Measurements from ENCODE around the gene GLB1L2. TPM values are rescaled to one million over a fixed set of nuclear protein-coding genes. Genes with fewer than 3 reads are reported as not detected.

The GLB1L2 gene
- total and polyA plus RNA-seq, 2 of the 13 experiments (the other 11 are each of a cell fraction or from before 2014, with no cell fraction given) = 0.59 to 0.69 TPM

GRCh38 chr11:134291196-134291595 is 40.6 kb upstream of the GLB1L2 start:
- Histone ChIP-seq H3K79me2 (ENCODE audit: insufficient read depth, low read length) (no peaks in the 10 kb centered on the region), H3K4me1 (ENCODE audit: insufficient read depth, low read length) (no peaks in the 10 kb centered on the region), H3K4me3 (replicated peaks in 1 of 3; ENCODE audit: insufficient read depth in 1 of 3, low read depth in 2 of 3, low read length in 3 of 3) (no peak overlapping the region), H3K27me3 (ENCODE audit: control insufficient read depth in 1 of 2, insufficient read depth in 2 of 2, low read length in 2 of 2) (peaks cover 0 to 39% of the 10 kb centered on the region in 2 experiments; a peak in 3 of 5 replicates), H3K4me2 (ENCODE audit: low read depth, low read length) (no peak overlapping the region), H3K9ac (ENCODE audit: insufficient read depth, low read depth, low read length) (no peak overlapping the region), H3K9me3 (ENCODE audit: low read length) (no peaks in the 10 kb centered on the region), H3K36me3 (replicated peaks in 1 of 2; ENCODE audit: control insufficient read depth in 1 of 2, insufficient read depth in 2 of 2, low read length in 2 of 2) (no peaks in the 10 kb centered on the region), H3K27ac (ENCODE audit: extremely low read length, insufficient read depth, low read length) (no peak overlapping the region), H2AFZ (ENCODE audit: low read length) (no peak overlapping the region), H4K20me1 (ENCODE audit: insufficient read depth, low read length) (no peaks in the 10 kb centered on the region)
- FAIRE-seq (no peak), DNase-seq (ENCODE audit: low spot score) (no peak), ATAC-seq (no peak)
- BruUV-seq (replicated peaks) = no TSS peak
- WGBS (ENCODE audit: low lambda C conversion rate) = 49% methylated on average over 6 of the region's 6 CpGs
- POLR2A ChIA-PET = no interaction called here
- TF ChIP-seq GLMP (CRISPR knock-in tag; IDR thresholded peaks at IDR 0.05; ENCODE audit: borderline replicate concordance) = no peak
- no peak for TF ChIP-seq MLX (CRISPR knock-in tag; IDR thresholded peaks at IDR 0.05)
- no peak for TF ChIP-seq HNF4G (IDR thresholded peaks at IDR 0.05; ENCODE audit: borderline replicate concordance, low read depth, low read length)
- no peak for TF ChIP-seq HNF4G (CRISPR knock-in tag; IDR thresholded peaks at IDR 0.05; ENCODE audit: borderline replicate concordance, low read depth)
- TF ChIP-seq ZBTB8A (CRISPR knock-in tag; IDR thresholded peaks at IDR 0.05; ENCODE audit: borderline replicate concordance, low read depth) = no peak
- TF ChIP-seq ZHX1 (CRISPR knock-in tag; IDR thresholded peaks at IDR 0.05; ENCODE audit: low read depth) = no peak
- TF ChIP-seq ZNF562 (CRISPR knock-in tag; IDR thresholded peaks at IDR 0.05; ENCODE audit: borderline replicate concordance) = no peak
- TF ChIP-seq PAX8 (CRISPR knock-in tag; IDR thresholded peaks at IDR 0.05; ENCODE audit: borderline replicate concordance) = no peak
- no peak for TF ChIP-seq RBAK (CRISPR knock-in tag; IDR thresholded peaks at IDR 0.05)
- TF ChIP-seq DZIP1 (CRISPR knock-in tag; IDR thresholded peaks at IDR 0.05) = no peak
- no peak for TF ChIP-seq ZFP36L2 (CRISPR knock-in tag; IDR thresholded peaks at IDR 0.05)
- no peak for TF ChIP-seq MTF2 (CRISPR knock-in tag; IDR thresholded peaks at IDR 0.05; ENCODE audit: borderline replicate concordance)
- CTCF ChIA-PET (ENCODE audit: low intra/inter-chr PET ratio, low total read pairs) = no interaction called here
- in situ Hi-C loops (cut with HindIII; ENCODE audit: extremely low pct_ligation_motif_present, low pct_unique_long_range_greater_than_20kb) (no loop called here), intact Hi-C loops (cut with micrococcal nuclease; ENCODE audit: unreplicated experiment) (no loop called here)
